HG02588 (cell line): Measurements from ENCODE around the gene EVC.

Experiments
- ATAC-seq: cut with Tn5 transposase; IDR thresholded peaks from one replicate; pipeline ENCODE4 v1.9.1; 2021; ENCODE audit warnings: mild to moderate bottlenecking, moderate library complexity; ENCODE audit not compliant: unreplicated experiment

EVC gene

DNA sequence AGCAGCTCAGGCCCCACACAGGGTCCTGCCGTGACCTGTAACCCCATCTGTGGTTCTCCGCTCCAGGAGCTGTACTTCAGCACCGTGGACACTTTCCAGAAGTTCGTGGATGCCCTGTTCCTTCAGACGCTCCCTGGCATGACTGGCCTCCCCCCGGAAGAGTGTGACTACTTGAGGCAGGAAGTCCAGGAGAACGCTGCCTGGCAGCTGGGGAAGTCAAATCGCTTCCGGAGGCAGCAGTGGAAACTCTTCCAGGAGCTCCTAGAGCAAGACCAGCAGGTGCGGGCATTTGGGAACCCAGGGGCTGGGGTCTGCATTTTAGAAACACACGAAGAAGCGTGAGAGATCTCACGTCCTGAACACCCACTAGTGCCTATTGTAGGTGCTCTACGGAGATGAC lies 72.5 kb downstream of the EVC start:
- ATAC-seq: no peak

DNA sequence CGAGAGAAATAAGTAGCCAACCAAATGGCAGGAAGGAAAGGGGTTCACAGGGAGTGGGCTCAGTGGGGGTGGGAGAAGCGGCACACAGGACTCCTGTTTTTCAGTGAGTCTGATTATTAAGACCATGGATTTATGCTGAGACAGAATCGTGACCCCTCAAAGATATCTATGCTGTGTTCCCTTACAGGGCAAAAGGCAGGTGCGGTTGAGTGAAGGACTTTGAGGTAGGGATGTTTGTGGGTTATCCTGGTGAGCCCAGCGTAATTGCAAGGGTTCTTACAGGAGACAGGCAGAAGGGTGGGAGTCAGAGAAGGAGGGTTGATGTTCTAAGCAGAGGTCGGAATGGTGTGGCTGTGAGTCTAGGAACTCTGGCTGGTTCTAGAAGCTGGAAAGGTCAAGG lies 73.0 kb downstream of the EVC start:
- ATAC-seq: no peak

DNA sequence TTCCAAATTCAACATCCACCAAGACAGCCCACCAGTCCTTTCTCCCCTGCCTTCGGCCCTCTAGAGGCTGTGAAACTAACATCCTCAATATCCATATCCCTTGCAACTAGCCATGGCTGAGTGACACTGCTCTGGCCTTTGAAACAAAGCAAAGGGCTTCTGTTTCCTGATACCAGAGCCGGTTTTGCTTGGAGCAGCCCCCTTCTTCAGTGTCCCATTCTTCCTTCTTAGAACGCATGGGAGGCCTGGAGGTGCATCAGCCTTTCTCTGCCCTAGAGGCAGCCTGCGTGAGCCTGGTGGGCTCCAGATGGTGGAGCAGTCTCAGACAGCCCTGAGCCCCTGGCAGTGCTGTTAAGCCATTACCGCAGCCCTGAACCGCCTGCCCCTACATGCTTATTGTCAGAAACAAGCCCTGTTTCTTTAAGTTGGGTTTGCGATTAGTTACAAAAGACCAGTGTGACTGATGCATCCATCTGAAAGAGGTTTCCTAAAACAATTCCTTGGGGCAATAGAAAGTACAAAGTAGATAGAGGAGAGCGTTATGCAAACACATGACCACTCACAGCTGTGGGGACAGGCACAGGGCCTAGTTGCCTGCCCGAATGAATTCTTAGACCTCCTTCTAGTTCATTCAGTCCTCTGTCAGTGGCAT lies 74.1 kb downstream of the EVC start:
- no peak for ATAC-seq

- ATAC-seq: no peak
These were observed 75.0 kb downstream of the EVC start for GRCh38 chr4:5785806-5786680.

DNA sequence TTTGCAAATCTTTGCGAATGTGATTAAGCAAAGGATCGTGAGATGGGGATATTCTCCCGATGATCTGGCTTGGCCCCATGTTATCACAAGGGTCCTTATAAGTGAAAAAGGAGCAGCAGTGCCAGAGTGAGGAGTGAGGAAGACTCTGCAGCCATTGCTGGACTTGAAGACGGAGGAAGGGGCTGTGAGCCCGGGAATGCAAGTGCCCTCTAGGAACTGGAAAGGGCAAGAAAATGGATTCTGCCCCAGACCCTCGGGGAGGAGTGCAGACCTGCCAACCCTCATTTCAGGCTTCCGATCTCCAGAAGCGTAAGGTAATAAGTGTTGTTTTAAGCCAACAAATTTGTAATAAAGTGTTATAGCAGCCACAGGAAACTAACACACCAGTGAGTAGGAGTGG lies 76.3 kb downstream of the EVC start:
- ATAC-seq: no peak

DNA sequence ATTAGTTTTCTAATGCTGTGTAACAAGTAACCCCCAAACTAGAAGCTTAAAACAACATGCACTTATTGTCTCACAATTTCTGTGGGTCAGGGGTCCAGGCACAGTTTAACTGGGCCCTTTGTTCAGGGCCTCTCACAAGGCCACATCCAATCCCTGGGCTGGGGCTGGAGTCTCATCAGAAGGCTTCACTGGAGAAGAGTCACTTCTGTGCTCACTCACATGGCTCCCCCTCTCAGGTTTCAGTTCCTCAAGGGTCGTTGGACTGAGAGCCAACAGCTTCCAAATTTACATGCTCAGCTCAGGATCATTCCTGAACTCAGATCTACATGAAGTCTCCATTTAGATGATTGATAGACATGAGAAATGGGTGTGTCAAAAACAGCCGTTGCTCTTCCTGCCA lies 77.1 kb downstream of the EVC start:
- no peak for ATAC-seq

DNA sequence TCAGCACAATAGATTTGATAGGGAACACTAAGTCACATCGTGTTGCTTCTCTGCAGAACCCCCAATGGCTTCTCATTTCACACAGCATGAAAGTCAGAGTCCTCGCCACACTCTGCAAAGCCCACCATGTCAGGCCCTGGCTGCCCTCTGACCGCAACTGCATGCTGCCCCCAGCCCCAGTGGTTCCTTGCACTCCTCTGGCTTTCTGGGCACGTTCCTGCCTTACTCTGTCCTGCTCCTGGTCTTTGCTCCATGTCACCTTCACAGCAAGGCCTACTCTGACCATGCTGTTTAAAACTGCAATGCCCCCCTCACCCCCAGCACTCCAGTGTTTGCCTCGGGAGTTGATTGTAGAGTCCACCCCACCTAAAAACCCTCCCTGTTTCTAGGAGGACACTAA lies 78.1 kb downstream of the EVC start:
- ATAC-seq: no peak

GRCh38 chr4:5790546-5790857 lies 79.5 kb downstream of the EVC start:
- ATAC-seq: no peak

DNA sequence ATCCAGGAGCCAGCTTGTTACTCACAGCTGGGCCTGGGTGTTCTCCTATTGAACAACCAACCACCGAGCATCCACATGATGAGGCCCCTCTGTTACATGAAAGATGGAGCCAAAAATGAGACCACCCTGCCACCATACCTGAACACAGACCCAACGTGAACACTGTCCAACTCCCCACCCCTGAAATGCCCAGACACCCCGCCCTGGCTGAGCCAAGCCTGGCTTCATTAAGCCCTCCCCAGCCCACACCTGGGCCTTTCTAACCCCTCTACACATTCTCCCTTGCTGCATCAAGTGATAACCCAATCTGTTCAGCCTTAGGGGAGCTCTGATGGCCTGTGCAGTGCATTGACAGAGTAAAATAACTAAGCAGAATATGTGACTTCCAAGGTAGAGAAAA lies 80.7 kb downstream of the EVC start:
- ATAC-seq: no peak

- ATAC-seq: no peak
These were observed 82.5 kb downstream of the EVC start for GRCh38 chr4:5793514-5793913.

- ATAC-seq: no peak
These were observed 84.6 kb downstream of the EVC start for GRCh38 chr4:5795580-5795979.

- ATAC-seq: no peak
These were observed 86.0 kb downstream of the EVC start for GRCh38 chr4:5796976-5797375.

GRCh38 chr4:5797866-5798265 lies 86.9 kb downstream of the EVC start:
- no peak for ATAC-seq

GRCh38 chr4:5798462-5798861 lies 87.5 kb downstream of the EVC start:
- no peak for ATAC-seq

GRCh38 chr4:5798946-5799345 lies 87.9 kb downstream of the EVC start:
- no peak for ATAC-seq

DNA sequence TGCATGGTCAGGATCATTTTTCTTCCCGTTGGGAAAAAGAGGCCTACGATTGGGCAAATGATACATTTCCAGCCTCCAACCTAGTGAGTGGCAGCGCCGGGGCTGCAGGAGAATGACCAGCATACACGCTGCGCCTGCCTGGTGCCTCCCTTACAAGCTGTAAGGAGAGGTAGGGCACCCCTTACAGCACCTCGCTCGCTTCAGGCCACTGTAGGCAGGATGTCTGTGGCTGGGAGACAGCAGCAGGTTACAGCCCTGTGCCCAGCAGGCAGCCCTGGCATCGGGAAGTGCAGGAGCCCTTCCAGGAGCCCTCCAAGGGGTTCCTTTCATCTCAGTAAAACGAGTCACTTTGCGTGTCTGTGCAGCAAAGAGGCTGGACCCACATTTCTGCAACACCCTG lies 88.4 kb downstream of the EVC start:
- no peak for ATAC-seq

- no peak for ATAC-seq
These were observed 89.5 kb downstream of the EVC start for GRCh38 chr4:5800496-5800895.

- ATAC-seq: no peak
These were observed 90.7 kb downstream of the EVC start for GRCh38 chr4:5801696-5802095.

DNA sequence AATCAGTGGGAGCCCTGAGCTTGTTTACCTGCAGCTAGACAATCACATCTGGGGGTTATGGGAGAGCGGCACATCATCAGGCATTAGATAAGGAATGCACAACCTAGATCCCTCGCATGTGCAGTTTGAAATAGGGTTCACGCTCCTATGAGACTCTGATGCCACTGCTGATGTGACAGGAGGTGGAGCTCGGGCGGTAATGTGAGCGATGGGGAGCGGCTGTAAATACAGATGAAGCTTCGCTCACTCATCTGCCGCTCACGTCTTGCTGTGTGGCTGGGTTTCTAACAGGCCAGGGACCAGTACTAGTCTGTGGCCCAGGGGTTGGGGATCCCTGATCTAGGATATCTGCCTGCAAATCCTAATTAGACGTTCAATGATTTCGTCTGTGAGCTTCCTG lies 91.6 kb downstream of the EVC start:
- no peak for ATAC-seq

GRCh38 chr4:5804656-5805055 lies 93.7 kb downstream of the EVC start:
- no peak for ATAC-seq

GRCh38 chr4:5805270-5805669 lies 94.3 kb downstream of the EVC start:
- no peak for ATAC-seq

DNA sequence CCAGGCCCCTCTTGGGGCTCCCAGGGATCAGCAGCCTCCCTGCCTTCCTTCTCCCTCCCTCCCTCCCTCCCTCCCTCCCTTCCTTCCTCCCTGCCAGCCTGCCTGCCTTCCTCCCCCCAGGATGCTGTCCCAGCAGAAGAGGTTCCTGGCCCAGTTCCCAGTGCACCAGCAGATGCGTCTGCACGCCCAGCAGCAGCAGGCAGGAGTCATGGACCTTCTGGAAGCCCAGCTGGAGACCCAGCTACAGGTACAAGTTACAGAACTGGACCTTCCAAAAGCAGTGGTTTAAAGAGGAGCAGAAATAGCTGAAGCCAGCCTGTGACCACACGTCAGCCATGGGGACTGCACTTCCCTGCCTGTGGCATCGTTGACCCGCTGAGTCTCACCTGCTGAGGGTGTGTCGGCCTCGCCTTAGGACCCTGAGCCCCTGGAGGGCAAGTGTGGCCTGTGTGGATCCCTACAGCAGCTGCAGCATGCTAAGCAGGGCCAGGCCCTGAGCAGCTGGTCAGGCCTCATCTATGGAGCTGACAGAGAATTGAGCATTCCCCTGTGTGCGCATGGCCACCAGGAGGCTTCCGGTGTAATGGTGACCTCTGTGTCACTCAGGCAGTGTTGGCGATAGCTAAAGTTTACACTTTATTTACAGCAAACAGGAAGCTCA lies 97.2 kb downstream of the EVC start:
- no peak for ATAC-seq
